Fibroblast of mammary gland (primary cell): Measurements from ENCODE around the gene ITPK1.

Source experiments
- DNase-seq: peaks from one replicate; pipeline ENCODE4 v3.0.0-alpha.2; 2010; ENCODE audit warnings: low read depth
- H3K4me3 ChIP-seq: 2 replicates; pipeline ENCODE4 v1.5.1; 2011; ENCODE audit warnings: low read depth, mild to moderate bottlenecking, low read length, moderate library complexity; ENCODE audit not compliant: control insufficient read depth
- CTCF ChIP-seq: conservative IDR thresholded peaks from 2 replicates; pipeline ENCODE4 v1.5.1; 2011; ENCODE audit warnings: low read depth, low read length, inconsistent platforms; ENCODE audit not compliant: control insufficient read depth, insufficient read depth

ITPK1 gene

DNA sequence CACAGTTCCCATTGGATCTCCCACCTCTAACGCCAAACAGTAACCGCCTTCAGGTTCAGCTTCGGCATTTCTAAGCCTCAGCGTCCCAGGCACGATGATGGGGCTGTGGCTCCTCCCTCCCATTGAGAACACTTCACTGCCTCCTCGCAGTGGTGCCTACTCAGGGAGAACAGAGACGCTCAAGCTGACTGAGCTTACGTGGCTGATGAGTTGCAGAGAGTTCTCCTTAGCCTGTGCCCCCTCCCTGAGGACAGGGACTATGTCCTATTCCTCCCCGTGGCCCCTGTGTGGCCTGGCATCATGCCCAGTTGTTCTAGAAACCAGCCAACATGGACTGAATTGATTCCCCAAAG, 87.0 kb downstream of the ITPK1 start:
- DNase-seq = no peak
- H3K4me3 ChIP-seq = no peak overlapping the region
- TF ChIP-seq CTCF = no peak

GRCh38 chr14:93027810-93028723, 87.7 kb downstream of the ITPK1 start:
- H3K4me3 ChIP-seq = no peak overlapping the region
- no peak for DNase-seq

DNA sequence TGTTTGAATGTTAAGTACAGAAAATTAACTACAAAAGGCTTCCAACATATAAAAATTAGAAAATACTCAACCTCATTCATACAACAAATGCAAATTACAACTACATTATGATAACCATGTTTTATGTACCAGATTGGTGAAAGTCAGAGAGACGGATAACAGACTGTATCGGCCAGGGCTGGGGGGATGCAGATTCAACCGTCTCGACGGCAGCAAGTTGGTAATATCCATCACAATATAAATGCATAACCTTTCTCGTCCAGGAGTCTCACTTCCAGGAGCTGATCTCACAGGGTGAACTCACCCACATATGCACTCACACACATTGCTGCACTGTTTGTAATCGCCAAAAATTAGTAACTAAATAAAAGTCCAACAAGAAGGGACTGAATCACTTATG, 89.4 kb downstream of the ITPK1 start:
- no peak overlapping the region for H3K4me3 ChIP-seq
- TF ChIP-seq CTCF = no peak
- no peak for DNase-seq

More at GRCh38 chr14:93027810-93028723, 87.7 kb downstream of the ITPK1 start:
- no peak for TF ChIP-seq CTCF

DNA sequence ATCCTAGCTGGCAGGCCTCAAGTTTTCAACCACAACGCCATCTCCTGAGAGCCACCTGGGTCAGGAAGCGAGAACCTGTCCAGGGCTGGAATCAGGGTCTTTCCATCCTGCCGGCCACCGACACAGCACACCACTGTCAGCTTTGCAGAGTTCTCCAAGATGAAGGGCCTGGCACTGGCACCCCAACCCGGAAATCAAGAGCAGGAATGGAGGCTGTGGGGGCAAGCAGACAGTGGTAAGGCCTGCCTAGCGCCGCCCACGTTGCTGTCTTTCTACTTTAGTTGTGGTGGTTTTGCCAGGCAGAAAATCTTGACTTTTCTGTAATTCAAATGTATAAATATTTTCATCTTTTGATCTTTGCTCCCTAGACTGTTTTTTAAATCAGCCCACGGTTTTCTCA, 90.7 kb downstream of the ITPK1 start:
- TF ChIP-seq CTCF = no peak
- DNase-seq = no peak
- H3K4me3 ChIP-seq = no peak overlapping the region

GRCh38 chr14:93024493-93024892, 91.2 kb downstream of the ITPK1 start:
- no peak overlapping the region for H3K4me3 ChIP-seq
- DNase-seq = no peak
- no peak for TF ChIP-seq CTCF

DNA sequence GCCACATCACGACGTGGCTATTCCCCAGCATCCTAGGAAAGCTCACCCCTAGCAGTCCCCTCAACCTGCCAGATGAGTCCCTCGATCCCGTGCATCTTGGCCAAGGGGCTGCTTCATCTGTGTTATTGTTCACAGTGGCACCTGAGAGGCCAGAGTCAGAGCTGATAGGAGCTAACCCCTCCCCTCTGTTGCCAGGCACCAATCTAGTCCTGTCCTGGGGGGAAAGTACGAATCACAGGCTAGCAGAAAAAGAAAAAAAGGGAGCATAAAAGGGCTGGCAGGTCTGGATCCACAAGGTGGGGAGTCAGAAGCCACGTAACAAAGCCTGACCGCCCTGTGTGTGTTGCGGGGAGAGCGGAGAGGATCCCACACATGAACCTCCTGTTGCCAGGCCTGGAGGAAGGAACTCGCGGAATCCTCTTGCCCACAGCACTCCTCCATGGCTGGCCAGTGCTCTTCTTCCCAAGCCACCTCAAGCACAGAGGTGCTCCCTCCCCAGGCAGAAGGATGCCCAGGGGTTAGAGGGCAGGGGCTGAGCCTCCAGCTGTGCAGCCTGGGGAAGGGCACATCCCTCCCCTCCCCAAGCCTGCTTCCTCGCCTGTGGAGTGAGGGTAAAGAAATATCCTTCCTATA, 91.8 kb downstream of the ITPK1 start:
- DNase-seq = no peak
- no peak for TF ChIP-seq CTCF

More for the DNA sequence above, 91.8 kb downstream of the ITPK1 start:
- H3K4me3 ChIP-seq = no peak overlapping the region
